Breast epithelium (tissue), 3 donors: ENCODE data around the gene NIPAL3.

ENCODE experiments used
- CTCF ChIP-seq, 3 donors: fragments of 450-650 bp; IDR thresholded peaks; one replicate each; pipeline ENCODE4 v1.5.1; 2016 to 2017; ENCODE audit warnings: antibody characterized with exemption in 3 of 3, mild to moderate bottlenecking in 3 of 3, moderate library complexity in 3 of 3
- POLR2A ChIP-seq: fragments of 450-650 bp; IDR thresholded peaks from one replicate; pipeline ENCODE4 v1.6.1; 2016; ENCODE audit warnings: antibody characterized with exemption, mild to moderate bottlenecking, moderate library complexity

GRCh38 chr1:24415910-24416665 lies 486 bp downstream of the NIPAL3 start:
- TF ChIP-seq POLR2A (no peak), CTCF (IDR thresholded peaks at IDR 0.05) (no peak)
